Liver (tissue), 3 donors: ENCODE results near the gene DSCAM.

Experiments
- ATF3 ChIP-seq: IDR thresholded peaks from 2 replicates; pipeline ENCODE4 v1.6.1; 2016; ENCODE audit warnings: antibody characterized with exemption
- CTCF ChIP-seq: fragments of 150-350 bp; IDR thresholded peaks from 2 replicates; pipeline ENCODE4 v1.5.1; 2017; ENCODE audit warnings: improper control_type of control experiment, low read depth, low read length; ENCODE audit not compliant: missing input control
- FOXA1 ChIP-seq: IDR thresholded peaks from 2 replicates; pipeline ENCODE4 v1.6.1; 2016; ENCODE audit warnings: antibody characterized with exemption
- GABPA ChIP-seq, 2 donors: IDR thresholded peaks in 1 of 2; conservative IDR thresholded peaks in 1 of 2; 2 replicates each; pipeline ENCODE4 v1.6.1; 2016; ENCODE audit warnings: antibody characterized with exemption in 2 of 2, mild to moderate bottlenecking in 1 of 2, moderate library complexity in 1 of 2
- HNF4A ChIP-seq, 2 donors: conservative IDR thresholded peaks; 2 replicates each; pipeline ENCODE4 v1.6.1; 2016; ENCODE audit warnings: antibody characterized with exemption in 2 of 2, mild to moderate bottlenecking in 2 of 2
- JUND ChIP-seq, 2 donors: IDR thresholded peaks; 2 replicates each; pipeline ENCODE4 v1.6.1; 2016; ENCODE audit warnings: antibody characterized with exemption in 2 of 2
- RAD21 ChIP-seq, 2 donors: IDR thresholded peaks; 2 replicates each; pipeline ENCODE4 v1.6.1; 2016; ENCODE audit warnings: antibody characterized with exemption in 2 of 2, mild to moderate bottlenecking in 2 of 2
- SP1 ChIP-seq: IDR thresholded peaks from 2 replicates; pipeline ENCODE4 v1.6.1; 2018; ENCODE audit warnings: antibody characterized with exemption, mild to moderate bottlenecking
- YY1 ChIP-seq: IDR thresholded peaks from 2 replicates; pipeline ENCODE4 v1.6.1; 2016; ENCODE audit warnings: antibody characterized with exemption, mild to moderate bottlenecking
- TF ChIP-seq, protein P1 (sequence below): IDR thresholded peaks from 2 replicates; pipeline ENCODE4 v1.6.1; 2016; ENCODE audit warnings: antibody characterized with exemption
- TF ChIP-seq, protein P2 (sequence below): IDR thresholded peaks from 2 replicates; pipeline ENCODE4 v1.6.1; 2016; ENCODE audit warnings: antibody characterized with exemption, mild to moderate bottlenecking
- TF ChIP-seq, protein P3 (sequence below): IDR thresholded peaks from 2 replicates; pipeline ENCODE4 v1.6.1; 2016; ENCODE audit warnings: antibody characterized with exemption
- donor health status: healthy.
- donor health status: healthy.

GRCh38 chr21:40886006-40886405 lies 39.0 kb upstream of the DSCAM start:
- no peak for TF ChIP-seq CTCF
- TF ChIP-seq SP1: no peak
- TF ChIP-seq ATF3: no peak
- no peak for TF ChIP-seq YY1
- TF ChIP-seq HNF4A (conservative IDR thresholded peaks at IDR 0.05): no peak
- TF ChIP-seq, protein P1, sequence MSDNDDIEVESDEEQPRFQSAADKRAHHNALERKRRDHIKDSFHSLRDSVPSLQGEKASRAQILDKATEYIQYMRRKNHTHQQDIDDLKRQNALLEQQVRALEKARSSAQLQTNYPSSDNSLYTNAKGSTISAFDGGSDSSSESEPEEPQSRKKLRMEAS: no peak
- TF ChIP-seq, protein P2, sequence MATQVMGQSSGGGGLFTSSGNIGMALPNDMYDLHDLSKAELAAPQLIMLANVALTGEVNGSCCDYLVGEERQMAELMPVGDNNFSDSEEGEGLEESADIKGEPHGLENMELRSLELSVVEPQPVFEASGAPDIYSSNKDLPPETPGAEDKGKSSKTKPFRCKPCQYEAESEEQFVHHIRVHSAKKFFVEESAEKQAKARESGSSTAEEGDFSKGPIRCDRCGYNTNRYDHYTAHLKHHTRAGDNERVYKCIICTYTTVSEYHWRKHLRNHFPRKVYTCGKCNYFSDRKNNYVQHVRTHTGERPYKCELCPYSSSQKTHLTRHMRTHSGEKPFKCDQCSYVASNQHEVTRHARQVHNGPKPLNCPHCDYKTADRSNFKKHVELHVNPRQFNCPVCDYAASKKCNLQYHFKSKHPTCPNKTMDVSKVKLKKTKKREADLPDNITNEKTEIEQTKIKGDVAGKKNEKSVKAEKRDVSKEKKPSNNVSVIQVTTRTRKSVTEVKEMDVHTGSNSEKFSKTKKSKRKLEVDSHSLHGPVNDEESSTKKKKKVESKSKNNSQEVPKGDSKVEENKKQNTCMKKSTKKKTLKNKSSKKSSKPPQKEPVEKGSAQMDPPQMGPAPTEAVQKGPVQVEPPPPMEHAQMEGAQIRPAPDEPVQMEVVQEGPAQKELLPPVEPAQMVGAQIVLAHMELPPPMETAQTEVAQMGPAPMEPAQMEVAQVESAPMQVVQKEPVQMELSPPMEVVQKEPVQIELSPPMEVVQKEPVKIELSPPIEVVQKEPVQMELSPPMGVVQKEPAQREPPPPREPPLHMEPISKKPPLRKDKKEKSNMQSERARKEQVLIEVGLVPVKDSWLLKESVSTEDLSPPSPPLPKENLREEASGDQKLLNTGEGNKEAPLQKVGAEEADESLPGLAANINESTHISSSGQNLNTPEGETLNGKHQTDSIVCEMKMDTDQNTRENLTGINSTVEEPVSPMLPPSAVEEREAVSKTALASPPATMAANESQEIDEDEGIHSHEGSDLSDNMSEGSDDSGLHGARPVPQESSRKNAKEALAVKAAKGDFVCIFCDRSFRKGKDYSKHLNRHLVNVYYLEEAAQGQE: no peak
- TF ChIP-seq, protein P3, sequence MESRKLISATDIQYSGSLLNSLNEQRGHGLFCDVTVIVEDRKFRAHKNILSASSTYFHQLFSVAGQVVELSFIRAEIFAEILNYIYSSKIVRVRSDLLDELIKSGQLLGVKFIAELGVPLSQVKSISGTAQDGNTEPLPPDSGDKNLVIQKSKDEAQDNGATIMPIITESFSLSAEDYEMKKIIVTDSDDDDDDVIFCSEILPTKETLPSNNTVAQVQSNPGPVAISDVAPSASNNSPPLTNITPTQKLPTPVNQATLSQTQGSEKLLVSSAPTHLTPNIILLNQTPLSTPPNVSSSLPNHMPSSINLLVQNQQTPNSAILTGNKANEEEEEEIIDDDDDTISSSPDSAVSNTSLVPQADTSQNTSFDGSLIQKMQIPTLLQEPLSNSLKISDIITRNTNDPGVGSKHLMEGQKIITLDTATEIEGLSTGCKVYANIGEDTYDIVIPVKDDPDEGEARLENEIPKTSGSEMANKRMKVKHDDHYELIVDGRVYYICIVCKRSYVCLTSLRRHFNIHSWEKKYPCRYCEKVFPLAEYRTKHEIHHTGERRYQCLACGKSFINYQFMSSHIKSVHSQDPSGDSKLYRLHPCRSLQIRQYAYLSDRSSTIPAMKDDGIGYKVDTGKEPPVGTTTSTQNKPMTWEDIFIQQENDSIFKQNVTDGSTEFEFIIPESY: no peak
- no peak for TF ChIP-seq RAD21 (IDR thresholded peaks at IDR 0.05)
- TF ChIP-seq FOXA1: no peak
- TF ChIP-seq JUND (IDR thresholded peaks at IDR 0.05): no peak
- no peak for TF ChIP-seq GABPA (IDR thresholded peaks at IDR 0.05 in 1 of 2, conservative IDR thresholded peaks at IDR 0.05 in 1 of 2)
